ENCODE measurements around the gene MAPK1IP1L. TPM values are rescaled to one million over a fixed set of nuclear protein-coding genes. Genes with fewer than 3 reads are reported as not detected.
A peak's percentile ranks its signal among the peaks of the same experiment; 100 is the strongest.
"Not testable (repeated sequence)": the region's sequence is repeated elsewhere in the genome, so short reads cannot be mapped to it uniquely, and the experiment has no call there.

The MAPK1IP1L gene
- 100 to 1,000 TPM; 104 to 140 (median 117) TPM for polyA plus RNA-seq (ENCODE audit: low read depth in 6 of 6)

GRCh38 chr14:55051423-55052268, at the start of gene MAPK1IP1L:
MAPK1IP1L (plus strand) TSS chr14:55051647; CDS start chr14:55061684, 10,037 bp downstream.
- Mint-ChIP-seq H3K36me3 (peaks cover 0 to 5% of the 10 kb centered on the region in 2 donors), H3K4me1 (peaks cover 26 to 43% (median 29%) of the 10 kb centered on the region in 3 donors), H3K9me3 (no peaks in the 10 kb centered on the region), H3K27me3 (no peaks in the 10 kb centered on the region), H3K4me3 (peak within 1 kb of the TSS; percentile 83 to 96 (median 92)), H3K27ac (peak within 1 kb of the TSS; percentile 97 to 100 (median 100))
- peak; percentile 92 for DNase-seq
- ATAC-seq (ENCODE audit: low read depth in 2 of 2), result peak; percentile 82 to 84

- DNase-seq (no peak), ATAC-seq (ENCODE audit: low read depth in 2 of 2) (no peak)
- H3K9me3 Mint-ChIP-seq, result no peaks in the 10 kb centered on the region
- H3K27ac Mint-ChIP-seq, result no peak overlapping the region
- no peaks in the 10 kb centered on the region for H3K27me3 Mint-ChIP-seq
- H3K4me3 Mint-ChIP-seq, result no peak overlapping the region
- peaks cover 6 to 11% of the 10 kb centered on the region in 2 donors for H3K36me3 Mint-ChIP-seq
- H3K4me1 Mint-ChIP-seq, result peaks cover 0 to 5% (median 0%) of the 10 kb centered on the region in 3 donors
These were observed 46.4 kb upstream of the MAPK1IP1L start for GRCh38 chr14:55005071-55005470.

GRCh38 chr14:55015006-55015405, 36.4 kb upstream of the MAPK1IP1L start:
- no peak for DNase-seq
- no peaks in the 10 kb centered on the region for H3K9me3 Mint-ChIP-seq
- H3K27me3 Mint-ChIP-seq, result no peaks in the 10 kb centered on the region
- H3K4me3 Mint-ChIP-seq, result no peak overlapping the region
- no peak overlapping the region for H3K27ac Mint-ChIP-seq
- peaks cover 0 to 17% of the 10 kb centered on the region in 2 donors for H3K36me3 Mint-ChIP-seq
- peaks cover 2% of the 10 kb centered on the region in 3 donors for H3K4me1 Mint-ChIP-seq
- ATAC-seq (ENCODE audit: low read depth in 2 of 2), result no peak

GRCh38 chr14:55019968-55020554, 31.4 kb upstream of the MAPK1IP1L start:
- Mint-ChIP-seq H3K36me3 (no peaks in the 10 kb centered on the region), H3K9me3 (no peaks in the 10 kb centered on the region), H3K4me3 (no peak overlapping the region), H3K4me1 (peaks cover 6 to 10% (median 6%) of the 10 kb centered on the region in 3 donors), H3K27ac (peak overlapping the region in 4 of 6 donors; percentile 3 to 33 (median 18)), H3K27me3 (no peaks in the 10 kb centered on the region)
- DNase-seq (no peak), ATAC-seq (ENCODE audit: low read depth in 2 of 2) (no peak)

- H3K27ac Mint-ChIP-seq, result peak overlapping the region in 1 of 6 donors; percentile 19
- not testable (repeated sequence) for DNase-seq; H3K9me3 Mint-ChIP-seq; H3K36me3 Mint-ChIP-seq; ATAC-seq (ENCODE audit: low read depth in 2 of 2); H3K27me3 Mint-ChIP-seq
- peaks cover 34 to 39% (median 36%) of the 10 kb centered on the region in 3 donors for H3K4me1 Mint-ChIP-seq
- peak overlapping the region in 1 of 8 donors; percentile 42 for H3K4me3 Mint-ChIP-seq
These were observed 27.1 kb upstream of the MAPK1IP1L start for GRCh38 chr14:55024365-55024764.

- H3K27ac Mint-ChIP-seq, result peak overlapping the region in 4 of 6 donors; percentile 7 to 97 (median 78)
- peak overlapping the region; percentile 90 to 97 (median 94) for H3K4me3 Mint-ChIP-seq
- DNase-seq (no peak), ATAC-seq (ENCODE audit: low read depth in 2 of 2) (no peak)
- H3K9me3 Mint-ChIP-seq, result no peaks in the 10 kb centered on the region
- no peaks in the 10 kb centered on the region for H3K36me3 Mint-ChIP-seq
- no peaks in the 10 kb centered on the region for H3K27me3 Mint-ChIP-seq
- peaks cover 27 to 35% (median 33%) of the 10 kb centered on the region in 3 donors for H3K4me1 Mint-ChIP-seq
These were observed 25.5 kb upstream of the MAPK1IP1L start for GRCh38 chr14:55025948-55026347.

GRCh38 chr14:55026441-55026792, 25.0 kb upstream of the MAPK1IP1L start:
- ATAC-seq (ENCODE audit: low read depth in 2 of 2) (no peak), DNase-seq (no peak)
- H3K4me3 Mint-ChIP-seq, result peak overlapping the region; percentile 90 to 97 (median 94)
- no peaks in the 10 kb centered on the region for H3K36me3 Mint-ChIP-seq
- H3K27me3 Mint-ChIP-seq, result no peaks in the 10 kb centered on the region
- peak overlapping the region; percentile 92 to 98 (median 96) for H3K27ac Mint-ChIP-seq
- H3K9me3 Mint-ChIP-seq, result no peaks in the 10 kb centered on the region
- peaks cover 32 to 37% (median 35%) of the 10 kb centered on the region in 3 donors for H3K4me1 Mint-ChIP-seq

GRCh38 chr14:55026793-55027561, 24.5 kb upstream of the MAPK1IP1L start, which contains the start of the genes SOCS4 and WDHD1:
SOCS4 (plus strand) TSS chr14:55027236; CDS start chr14:55043042, 15,806 bp downstream.
WDHD1 (minus strand) TSS chr14:55027099; CDS start chr14:55026787, 312 bp downstream.
- DNase-seq (peak; percentile 97), ATAC-seq (ENCODE audit: low read depth in 2 of 2) (peak; percentile 86 to 89)
- H3K36me3 Mint-ChIP-seq, result no peaks in the 10 kb centered on the region
- H3K4me1 Mint-ChIP-seq, result peaks cover 30 to 39% (median 35%) of the 10 kb centered on the region in 3 donors
- no peaks in the 10 kb centered on the region for H3K27me3 Mint-ChIP-seq
- H3K27ac Mint-ChIP-seq, result peak within 1 kb of the TSS; percentile 92 to 98 (median 96)
- peak within 1 kb of the TSS; percentile 90 to 97 (median 94) for H3K4me3 Mint-ChIP-seq
- no peaks in the 10 kb centered on the region for H3K9me3 Mint-ChIP-seq

- DNase-seq (no peak), ATAC-seq (ENCODE audit: low read depth in 2 of 2) (no peak)
- no peaks in the 10 kb centered on the region for H3K36me3 Mint-ChIP-seq
- H3K9me3 Mint-ChIP-seq, result no peaks in the 10 kb centered on the region
- peak overlapping the region; percentile 90 to 97 (median 94) for H3K4me3 Mint-ChIP-seq
- peak overlapping the region in 5 of 6 donors; percentile 75 to 98 (median 96) for H3K27ac Mint-ChIP-seq
- no peaks in the 10 kb centered on the region for H3K27me3 Mint-ChIP-seq
- H3K4me1 Mint-ChIP-seq, result peaks cover 30 to 39% (median 35%) of the 10 kb centered on the region in 3 donors
These were observed 23.4 kb upstream of the MAPK1IP1L start for GRCh38 chr14:55028066-55028465.

GRCh38 chr14:55028476-55028875, 23.0 kb upstream of the MAPK1IP1L start:
- Mint-ChIP-seq H3K9me3 (no peaks in the 10 kb centered on the region), H3K27ac (peak overlapping the region in 4 of 6 donors; percentile 54 to 92 (median 78)), H3K4me1 (peaks cover 30 to 39% (median 35%) of the 10 kb centered on the region in 3 donors), H3K4me3 (peak overlapping the region; percentile 55 to 96 (median 94)), H3K27me3 (no peaks in the 10 kb centered on the region), H3K36me3 (no peaks in the 10 kb centered on the region)
- DNase-seq (no peak), ATAC-seq (ENCODE audit: low read depth in 2 of 2) (no peak)

- Mint-ChIP-seq H3K4me1 (peaks cover 23 to 29% (median 28%) of the 10 kb centered on the region in 3 donors), H3K9me3 (no peaks in the 10 kb centered on the region), H3K27me3 (no peaks in the 10 kb centered on the region), H3K36me3 (no peaks in the 10 kb centered on the region), H3K27ac (peak overlapping the region in 1 of 6 donors; percentile 75), H3K4me3 (peak overlapping the region in 1 of 8 donors; percentile 12)
- DNase-seq, result no peak
- no peak for ATAC-seq (ENCODE audit: low read depth in 2 of 2)
These were observed 20.3 kb upstream of the MAPK1IP1L start for GRCh38 chr14:55031190-55031589.

- not testable (repeated sequence) for H3K4me3 Mint-ChIP-seq; H3K9me3 Mint-ChIP-seq; H3K27me3 Mint-ChIP-seq; H3K4me1 Mint-ChIP-seq; ATAC-seq (ENCODE audit: low read depth in 2 of 2); H3K27ac Mint-ChIP-seq; DNase-seq
- peaks cover 0 to 14% of the 10 kb centered on the region in 2 donors for H3K36me3 Mint-ChIP-seq
These were observed 13.5 kb upstream of the MAPK1IP1L start for GRCh38 chr14:55037995-55038394.

GRCh38 chr14:55038708-55039107, 12.7 kb upstream of the MAPK1IP1L start:
- ATAC-seq (ENCODE audit: low read depth in 2 of 2), result no peak
- peaks cover under 1 to 17% of the 10 kb centered on the region in 2 donors for H3K36me3 Mint-ChIP-seq
- H3K27ac Mint-ChIP-seq, result no peak overlapping the region
- peaks cover 0 to 5% (median 0%) of the 10 kb centered on the region in 7 donors for H3K9me3 Mint-ChIP-seq
- no peak overlapping the region for H3K4me3 Mint-ChIP-seq
- H3K27me3 Mint-ChIP-seq, result no peaks in the 10 kb centered on the region
- DNase-seq, result no peak
- peaks cover 0 to 6% (median 5%) of the 10 kb centered on the region in 3 donors for H3K4me1 Mint-ChIP-seq

Data from naive B cell (primary cell).